ENCODE results near the gene COG8.

Gene COG8

DNA sequence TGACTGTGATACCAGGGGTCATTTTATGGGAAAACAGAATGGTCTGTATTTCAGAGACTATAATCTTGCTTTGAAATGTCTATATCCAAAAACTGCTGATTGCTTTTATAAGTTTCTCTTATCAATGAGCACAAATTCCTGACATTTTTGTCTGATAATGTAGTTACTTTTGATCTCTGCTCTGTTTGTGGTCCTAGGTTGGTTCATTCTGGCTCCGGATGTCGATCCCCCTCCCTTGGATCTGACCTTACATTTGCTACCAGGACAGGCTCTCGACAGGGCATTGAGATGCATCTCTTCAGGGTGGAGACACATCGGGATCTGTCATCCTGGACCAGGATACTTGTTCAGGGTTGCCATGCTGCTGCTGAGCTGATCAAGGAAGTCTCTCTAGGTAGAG lies 55.5 kb downstream of the COG8 start:
- no peak for ATAC-seq

GRCh38 chr16:69277413-69277812 lies 62.0 kb downstream of the COG8 start:
- ATAC-seq: no peak

Measured in activated CD4-positive, CD25-positive, alpha-beta regulatory T cell treated with anti-CD3 and anti-CD28 coated beads, Interleukin-2, amount 50 U/mL, for 24 hours (primary cell).